ENCODE measurements around the gene KIF27.
"Not testable (repeated sequence)": the region's sequence is repeated elsewhere in the genome, so short reads cannot be mapped to it uniquely, and the experiment has no call there.

DNA sequence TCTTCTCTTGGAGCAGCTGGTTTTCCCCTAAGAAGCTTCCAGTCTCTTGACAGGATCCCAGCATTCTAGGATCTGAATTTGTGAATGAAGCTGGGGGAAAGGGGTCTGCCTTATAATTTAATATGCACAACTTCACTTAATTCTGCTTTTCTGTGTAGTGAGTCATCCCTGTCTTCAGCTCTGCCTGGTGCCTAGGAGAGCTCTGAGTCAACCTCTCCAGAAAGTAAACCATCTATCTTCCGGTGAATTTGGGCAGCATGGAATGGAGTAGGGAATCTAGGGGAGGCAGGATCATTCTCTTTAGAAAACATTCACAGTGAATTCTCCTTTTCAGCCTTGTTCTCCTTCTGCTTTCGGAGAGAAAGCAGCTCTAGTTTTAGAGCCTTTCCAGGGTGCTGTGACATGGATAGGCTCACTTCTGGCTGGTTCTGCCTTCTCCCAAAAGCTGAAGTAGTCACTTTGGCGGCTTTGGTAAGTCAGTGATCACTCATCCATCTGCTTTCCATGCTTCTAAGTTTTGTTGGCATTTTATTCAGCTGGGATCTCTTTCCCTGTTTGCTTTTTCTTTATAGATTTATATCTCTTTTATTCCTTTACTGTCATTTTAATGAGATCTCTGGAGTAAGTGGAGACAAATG is 96.1 kb downstream of the KIF27 start:
- TF ChIP-seq, protein P1, sequence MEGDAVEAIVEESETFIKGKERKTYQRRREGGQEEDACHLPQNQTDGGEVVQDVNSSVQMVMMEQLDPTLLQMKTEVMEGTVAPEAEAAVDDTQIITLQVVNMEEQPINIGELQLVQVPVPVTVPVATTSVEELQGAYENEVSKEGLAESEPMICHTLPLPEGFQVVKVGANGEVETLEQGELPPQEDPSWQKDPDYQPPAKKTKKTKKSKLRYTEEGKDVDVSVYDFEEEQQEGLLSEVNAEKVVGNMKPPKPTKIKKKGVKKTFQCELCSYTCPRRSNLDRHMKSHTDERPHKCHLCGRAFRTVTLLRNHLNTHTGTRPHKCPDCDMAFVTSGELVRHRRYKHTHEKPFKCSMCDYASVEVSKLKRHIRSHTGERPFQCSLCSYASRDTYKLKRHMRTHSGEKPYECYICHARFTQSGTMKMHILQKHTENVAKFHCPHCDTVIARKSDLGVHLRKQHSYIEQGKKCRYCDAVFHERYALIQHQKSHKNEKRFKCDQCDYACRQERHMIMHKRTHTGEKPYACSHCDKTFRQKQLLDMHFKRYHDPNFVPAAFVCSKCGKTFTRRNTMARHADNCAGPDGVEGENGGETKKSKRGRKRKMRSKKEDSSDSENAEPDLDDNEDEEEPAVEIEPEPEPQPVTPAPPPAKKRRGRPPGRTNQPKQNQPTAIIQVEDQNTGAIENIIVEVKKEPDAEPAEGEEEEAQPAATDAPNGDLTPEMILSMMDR (IDR thresholded peaks at IDR 0.05; ENCODE audit: low read length): not testable (repeated sequence)
- TF ChIP-seq EZH2 (optimal IDR thresholded peaks at IDR 0.05; ENCODE audit: low read depth, low read length); EZH2phosphoT487 (IDR thresholded peaks at IDR 0.05; ENCODE audit: low read length): not testable (repeated sequence)
